Fibroblast of skin of scalp (primary cell): ENCODE data around the gene IER5L.

Experiments
- DNase-seq: peaks from one replicate; pipeline ENCODE4 v3.0.0-alpha.2; 2013

The IER5L gene

DNA sequence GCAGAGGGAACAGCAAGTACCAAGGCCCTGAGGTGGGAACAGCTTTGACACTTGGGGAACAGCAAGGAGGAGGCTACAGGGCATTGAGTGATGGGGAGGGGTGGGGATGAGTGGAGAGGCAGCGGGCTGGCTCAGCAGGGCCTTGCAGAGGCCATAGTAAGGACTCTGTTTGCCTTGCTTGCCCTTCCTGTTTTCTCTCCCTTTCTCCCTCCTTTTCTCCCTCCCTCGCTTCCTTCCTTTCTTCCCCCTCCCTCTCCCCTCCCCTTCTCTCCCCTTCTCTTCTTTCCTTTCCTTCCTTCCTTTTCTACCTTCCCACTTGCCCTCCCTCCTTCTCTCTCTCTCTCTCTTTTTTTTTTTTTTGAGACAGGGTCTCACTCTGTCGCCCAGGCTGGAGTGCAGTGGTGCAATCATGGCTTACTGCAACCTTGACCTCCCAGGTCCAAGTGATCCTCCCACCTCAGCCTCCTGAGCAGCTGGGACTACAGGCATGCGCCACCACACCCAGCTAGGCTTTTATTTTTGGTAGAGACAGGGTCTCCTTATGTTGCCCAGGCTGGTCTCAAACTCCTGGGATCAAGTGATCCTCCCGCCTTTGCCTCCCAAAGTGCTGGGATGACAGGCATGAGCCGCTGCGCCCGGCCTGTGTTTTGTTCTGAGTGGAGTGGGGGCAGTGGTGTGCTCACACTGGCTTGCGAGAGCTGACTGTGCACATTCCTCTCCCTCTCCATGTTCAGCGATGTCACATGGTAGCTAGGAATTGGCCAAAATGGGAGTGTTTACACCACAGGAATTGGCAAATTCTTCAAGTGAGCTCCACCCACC lies 17.1 kb downstream of the IER5L start:
- DNase-seq = peak; percentile 76

DNA sequence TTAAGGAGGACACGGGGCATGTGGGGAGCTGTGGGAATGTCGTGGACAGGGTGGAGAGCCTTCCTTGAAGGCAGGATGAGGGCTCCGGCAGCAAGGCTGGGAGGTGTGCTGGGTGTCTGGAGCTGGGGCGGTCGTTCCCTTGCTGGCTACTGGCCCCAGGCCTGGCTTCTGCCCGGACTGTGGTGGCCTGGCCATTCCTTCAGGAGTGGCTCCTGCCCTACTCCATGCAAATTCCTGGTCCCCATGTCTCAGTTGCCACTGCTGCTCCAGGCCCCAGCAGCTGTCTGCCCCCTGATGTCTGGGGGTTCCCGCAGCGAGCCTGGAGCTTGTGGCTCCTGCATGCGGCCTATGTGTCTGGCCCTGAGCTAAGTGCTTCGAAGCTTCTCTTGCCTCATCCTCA lies 21.9 kb downstream of the IER5L start:
- no peak for DNase-seq

DNA sequence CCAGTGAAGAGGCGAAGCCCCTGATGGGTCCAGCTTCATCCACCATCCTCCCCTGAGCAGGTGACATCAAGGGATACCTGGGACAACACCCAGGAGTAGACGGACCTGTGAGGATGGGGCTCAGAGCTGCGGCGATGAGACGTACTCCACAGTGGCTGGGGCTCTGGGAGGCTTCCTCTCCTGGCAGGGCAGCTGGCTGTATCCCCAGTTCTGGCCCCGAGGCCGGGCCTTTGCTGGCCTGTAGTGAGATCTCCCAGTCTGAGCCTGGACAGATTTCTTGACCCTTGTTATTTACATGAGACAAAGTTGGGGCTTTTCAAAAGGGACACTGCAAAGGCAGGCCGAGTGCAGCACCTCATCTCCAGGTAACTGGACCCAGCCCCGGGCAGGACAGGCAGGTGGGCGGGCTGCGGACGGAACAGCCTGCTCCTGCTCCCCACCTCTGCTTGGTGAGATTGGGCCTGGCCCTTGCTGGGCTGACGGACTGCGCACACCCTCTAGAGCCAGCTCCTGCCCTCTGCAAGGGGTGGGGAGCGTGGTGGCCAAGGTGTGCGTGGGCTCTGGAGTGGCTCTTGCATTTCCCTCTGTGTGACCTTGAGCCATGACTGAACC lies 23.1 kb downstream of the IER5L start:
- DNase-seq = no peak

- no peak for DNase-seq
These were observed 26.6 kb downstream of the IER5L start for GRCh38 chr9:129151469-129151868.

GRCh38 chr9:129150672-129151211 lies 27.3 kb downstream of the IER5L start:
- no peak for DNase-seq

DNA sequence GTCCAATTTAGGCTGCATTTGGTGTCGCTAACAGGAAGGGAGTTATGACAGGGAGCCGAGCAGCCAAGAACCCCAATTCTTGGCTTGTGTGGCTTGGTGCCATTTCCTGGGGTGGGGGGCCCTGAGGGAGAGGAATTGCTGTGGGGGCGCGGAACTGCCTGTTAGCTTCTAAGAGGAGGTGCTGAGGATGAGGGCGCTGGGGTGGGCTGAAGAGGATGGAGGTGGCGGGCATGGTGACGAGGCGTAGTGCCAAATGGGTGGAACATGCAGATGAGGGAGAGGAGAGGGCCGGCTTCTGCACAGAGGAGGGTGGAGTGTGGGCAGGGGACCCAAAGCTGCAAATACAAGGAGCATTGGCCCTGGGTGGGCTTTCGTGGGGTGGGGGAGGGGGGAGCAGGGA lies 27.9 kb downstream of the IER5L start:
- DNase-seq = no peak

DNA sequence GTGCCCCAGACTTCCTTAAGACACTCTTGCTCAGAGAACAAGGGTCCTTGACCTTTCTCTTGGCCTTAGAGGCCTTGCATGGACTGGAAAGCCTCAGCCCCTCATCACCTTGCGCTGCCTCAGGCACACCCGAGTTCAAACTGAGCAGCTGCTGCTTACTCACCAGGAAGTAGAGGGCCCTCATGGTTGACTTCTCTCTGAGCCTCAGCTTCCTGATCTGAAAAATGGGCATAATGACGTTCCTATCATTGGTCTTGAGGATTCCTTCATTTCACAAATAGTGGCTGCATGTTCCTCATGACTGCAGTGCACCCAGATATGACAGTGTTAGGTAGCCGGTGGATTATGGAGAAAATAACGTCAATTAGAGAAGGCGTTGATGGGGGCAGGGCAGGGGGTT lies 28.6 kb downstream of the IER5L start:
- no peak for DNase-seq

GRCh38 chr9:129148463-129149204 lies 29.4 kb downstream of the IER5L start:
- DNase-seq = no peak

GRCh38 chr9:129146441-129146941 lies 31.6 kb downstream of the IER5L start:
- DNase-seq = peak; percentile 94

DNA sequence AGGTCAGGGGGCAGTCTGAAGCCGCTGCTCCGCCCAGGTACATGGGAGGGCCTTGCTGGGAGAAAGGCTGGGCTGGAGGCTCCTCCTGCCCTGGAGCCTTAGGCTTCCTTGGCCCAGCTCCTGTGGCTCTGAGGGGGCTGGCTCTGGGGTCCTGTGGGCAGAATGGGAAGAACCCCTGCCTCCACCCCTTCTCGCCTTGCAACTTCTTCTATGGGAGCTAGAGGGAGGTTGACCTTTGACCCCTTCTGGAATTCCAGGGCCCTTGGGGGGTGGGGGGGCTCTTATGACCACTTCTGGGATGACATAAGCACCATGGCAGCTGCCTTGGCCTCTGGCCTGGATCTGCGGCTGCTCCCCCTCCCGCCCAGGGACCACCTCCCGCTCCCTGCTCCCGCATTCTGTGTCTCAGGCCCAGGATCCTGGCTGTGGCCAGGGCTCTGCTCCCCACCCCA lies 32.2 kb downstream of the IER5L start:
- DNase-seq = peak; percentile 98

GRCh38 chr9:129145316-129145715 lies 32.7 kb downstream of the IER5L start:
- DNase-seq = peak; percentile 38

DNA sequence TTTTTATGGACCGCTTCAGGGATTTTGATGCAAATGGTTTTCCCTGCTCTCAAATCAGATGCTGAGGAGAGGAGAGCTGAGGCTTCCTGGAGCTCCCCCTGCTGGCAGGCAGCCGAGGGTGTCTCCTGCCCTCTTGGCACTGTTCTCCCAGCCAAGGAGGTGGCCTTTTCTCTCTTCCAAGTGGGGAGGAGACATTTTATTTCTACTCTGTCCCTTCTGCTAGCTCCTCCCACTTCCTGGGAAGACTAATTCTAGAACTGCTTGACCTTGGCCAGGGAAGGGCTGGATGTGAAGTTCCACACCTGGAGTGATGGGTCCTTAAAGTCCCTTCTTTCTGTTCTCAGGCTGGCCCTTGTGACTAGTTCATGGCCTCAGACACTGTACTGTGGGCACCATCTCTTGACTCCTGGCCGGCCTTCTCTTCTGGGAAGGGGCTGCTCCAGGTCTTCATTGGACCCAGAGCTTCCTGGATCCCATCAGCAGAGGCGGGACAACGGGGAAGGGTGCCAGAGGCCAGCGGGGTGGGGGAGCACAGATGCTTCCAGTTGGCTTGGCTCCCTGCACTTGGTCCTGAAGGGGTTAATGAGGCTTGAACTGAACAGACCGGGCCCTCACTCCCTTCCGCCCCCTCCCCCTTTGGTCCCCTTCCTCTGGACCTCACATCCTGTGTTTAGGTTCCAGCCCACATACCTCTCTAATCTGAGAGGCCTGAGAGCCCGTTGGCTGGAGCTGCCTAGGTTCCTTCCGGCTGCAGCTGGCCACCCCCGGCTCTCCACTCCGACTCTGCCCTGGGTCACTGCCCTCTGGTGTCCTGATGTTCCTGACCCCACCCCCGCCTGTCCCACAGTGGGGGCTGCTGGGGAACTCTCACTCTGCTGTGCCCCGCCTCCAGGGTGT lies 34.8 kb downstream of the IER5L start:
- peak; percentile 96 for DNase-seq

GRCh38 chr9:129142138-129142935 lies 35.7 kb downstream of the IER5L start:
- DNase-seq = no peak

GRCh38 chr9:129141066-129142041 lies 36.7 kb downstream of the IER5L start:
- peak; percentile 95 for DNase-seq

DNA sequence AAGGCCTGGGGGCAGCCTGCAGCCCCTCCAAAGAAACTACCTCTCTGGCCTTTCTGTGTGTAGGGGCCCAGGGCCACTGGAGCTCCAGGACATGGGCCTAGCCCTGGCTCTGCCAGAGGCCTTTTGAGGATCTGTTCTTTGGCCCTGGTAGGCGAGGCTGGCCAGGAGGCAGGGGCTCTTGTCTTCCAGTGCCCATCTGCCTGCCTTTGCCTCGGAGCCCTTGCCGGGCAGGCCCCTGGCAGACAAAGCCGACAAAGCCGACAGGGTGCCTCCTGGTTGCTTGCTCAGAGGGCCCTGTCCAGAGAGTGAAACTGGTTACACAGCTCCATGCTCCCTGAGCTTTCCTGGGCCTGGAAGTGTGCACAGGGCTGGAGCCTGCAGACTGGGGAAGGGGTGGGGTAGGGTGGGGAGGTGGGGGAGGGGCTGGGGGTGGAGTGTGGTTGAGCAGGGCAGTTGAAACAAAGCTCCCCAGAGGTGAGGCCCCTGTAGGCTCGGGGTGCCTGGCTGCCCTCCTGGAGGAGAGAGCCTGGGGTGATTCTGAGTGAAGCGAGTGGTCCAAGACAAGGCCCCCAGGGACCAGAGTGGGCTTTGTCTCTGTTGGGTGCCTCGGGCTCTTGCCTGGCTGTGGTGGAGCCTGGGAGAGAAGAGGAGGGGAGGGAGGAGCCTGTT lies 37.5 kb downstream of the IER5L start:
- DNase-seq = peak; percentile 76

GRCh38 chr9:129139993-129140396 lies 38.1 kb downstream of the IER5L start:
- DNase-seq = peak; percentile 100

DNA sequence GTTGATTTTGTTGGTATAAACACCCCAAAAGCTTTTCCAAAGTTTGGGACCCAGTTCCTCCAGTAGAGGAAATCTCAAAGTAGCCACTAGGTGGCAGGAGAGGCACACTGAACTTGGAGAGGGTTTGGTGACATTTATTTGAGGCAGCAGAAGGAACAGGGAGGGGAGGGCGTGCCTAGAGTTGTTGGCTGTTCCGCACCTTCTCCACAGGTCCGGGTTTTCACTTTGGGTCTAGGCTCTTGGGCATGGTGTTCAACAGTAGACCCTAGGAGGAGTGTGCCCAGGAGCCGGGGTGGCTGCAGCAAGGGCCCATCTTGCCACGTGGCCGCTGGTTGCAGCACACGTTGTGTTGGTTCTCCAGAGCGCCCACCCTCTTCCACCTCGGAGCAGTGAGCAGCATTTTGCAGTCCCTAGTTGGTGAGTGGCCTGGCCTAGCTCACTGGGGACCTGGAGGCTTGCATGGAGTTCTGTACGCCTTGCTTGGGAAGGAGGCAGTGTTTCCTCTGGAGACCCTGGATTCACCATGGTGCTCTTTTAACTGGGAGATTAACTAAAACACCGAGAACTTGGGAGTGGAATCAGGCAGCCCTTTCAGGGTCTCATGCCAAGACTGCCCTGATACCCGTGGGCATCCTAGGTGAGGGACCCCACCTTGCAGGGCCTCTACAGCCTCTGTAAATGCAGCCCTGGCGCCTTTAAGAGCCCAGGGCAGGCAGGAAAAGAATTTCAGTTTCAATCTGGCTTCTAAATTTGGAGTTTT lies 38.6 kb downstream of the IER5L start:
- DNase-seq = peak; percentile 92
